Gastrocnemius medialis (tissue), 4 donors: ENCODE data around the gene TSPAN5.

ENCODE experiments used
- POLR2A ChIP-seq, 2 donors: fragments of 450-650 bp; IDR thresholded peaks; one replicate each; pipeline ENCODE4 v1.6.1; 2017; ENCODE audit warnings: antibody characterized with exemption in 2 of 2, mild to moderate bottlenecking in 2 of 2, moderate library complexity in 2 of 2
- TF ChIP-seq, protein P1 (sequence below), 5 experiments: fragments of 450-650 bp in 3 of 5; fragments of 200-600 bp in 2 of 5; sonication (generic) in 2 of 5; IDR thresholded peaks in 4 of 5; conservative IDR thresholded peaks in 1 of 5; 1 replicate in 4 of 5; 2 replicates in 1 of 5; pipeline ENCODE4 v1.5.1; 2016 to 2019; ENCODE audit warnings: antibody characterized with exemption in 5 of 5, mild to moderate bottlenecking in 3 of 5, moderate library complexity in 3 of 5

DNA sequence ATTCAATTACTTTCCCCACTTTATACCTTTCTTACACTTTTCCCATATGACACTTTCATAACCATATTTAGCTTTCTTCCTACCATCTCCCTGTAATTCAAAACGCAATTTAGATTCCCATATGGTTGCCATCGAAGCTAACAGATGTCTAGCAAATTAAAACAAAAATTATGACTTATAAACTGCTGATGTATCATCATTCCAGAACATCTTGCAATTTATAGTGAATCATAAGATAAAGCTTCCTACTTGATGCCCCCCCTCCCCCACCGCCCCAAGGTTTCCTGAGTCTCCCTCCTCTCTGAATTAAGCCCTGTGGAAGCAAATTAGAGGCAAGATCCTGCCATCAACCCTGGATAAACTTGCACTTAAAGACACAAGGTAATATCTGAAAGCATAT lies 5.4 kb downstream of the TSPAN5 start:
- TF ChIP-seq, protein P1, sequence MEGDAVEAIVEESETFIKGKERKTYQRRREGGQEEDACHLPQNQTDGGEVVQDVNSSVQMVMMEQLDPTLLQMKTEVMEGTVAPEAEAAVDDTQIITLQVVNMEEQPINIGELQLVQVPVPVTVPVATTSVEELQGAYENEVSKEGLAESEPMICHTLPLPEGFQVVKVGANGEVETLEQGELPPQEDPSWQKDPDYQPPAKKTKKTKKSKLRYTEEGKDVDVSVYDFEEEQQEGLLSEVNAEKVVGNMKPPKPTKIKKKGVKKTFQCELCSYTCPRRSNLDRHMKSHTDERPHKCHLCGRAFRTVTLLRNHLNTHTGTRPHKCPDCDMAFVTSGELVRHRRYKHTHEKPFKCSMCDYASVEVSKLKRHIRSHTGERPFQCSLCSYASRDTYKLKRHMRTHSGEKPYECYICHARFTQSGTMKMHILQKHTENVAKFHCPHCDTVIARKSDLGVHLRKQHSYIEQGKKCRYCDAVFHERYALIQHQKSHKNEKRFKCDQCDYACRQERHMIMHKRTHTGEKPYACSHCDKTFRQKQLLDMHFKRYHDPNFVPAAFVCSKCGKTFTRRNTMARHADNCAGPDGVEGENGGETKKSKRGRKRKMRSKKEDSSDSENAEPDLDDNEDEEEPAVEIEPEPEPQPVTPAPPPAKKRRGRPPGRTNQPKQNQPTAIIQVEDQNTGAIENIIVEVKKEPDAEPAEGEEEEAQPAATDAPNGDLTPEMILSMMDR (IDR thresholded peaks at IDR 0.05 in 4 of 5, conservative IDR thresholded peaks at IDR 0.05 in 1 of 5), result no peak
- no peak for TF ChIP-seq POLR2A (IDR thresholded peaks at IDR 0.05)
